Measurements from ENCODE around the gene MAD2L1.

MAD2L1 gene

GRCh38 chr4:120053911-120054310 is 12.7 kb downstream of the MAD2L1 start:
- Histone ChIP-seq H3K27me3 (ENCODE audit: insufficient read depth, low read depth) (no peaks in the 10 kb centered on the region), H3K4me2 (no peak overlapping the region), H3K4me3 (IDR thresholded peaks at IDR 0.05; ENCODE audit: insufficient read depth, low read depth, low read length) (no peak overlapping the region), H3K4me1 (ENCODE audit: low read depth, poor library complexity, severe bottlenecking) (peaks cover 3% of the 10 kb centered on the region), H3K9ac (no peak overlapping the region), H3K27ac (no peak overlapping the region), H2AFZ (ENCODE audit: low read depth) (no peak overlapping the region), H4K20me1 (ENCODE audit: insufficient read depth) (no peaks in the 10 kb centered on the region), H3K36me3 (ENCODE audit: insufficient read depth) (no peaks in the 10 kb centered on the region; the same call in 1 of the 2 replicates), H3K79me2 (ENCODE audit: insufficient read depth, low read depth) (no peaks in the 10 kb centered on the region)
- TF ChIP-seq, protein P1, sequence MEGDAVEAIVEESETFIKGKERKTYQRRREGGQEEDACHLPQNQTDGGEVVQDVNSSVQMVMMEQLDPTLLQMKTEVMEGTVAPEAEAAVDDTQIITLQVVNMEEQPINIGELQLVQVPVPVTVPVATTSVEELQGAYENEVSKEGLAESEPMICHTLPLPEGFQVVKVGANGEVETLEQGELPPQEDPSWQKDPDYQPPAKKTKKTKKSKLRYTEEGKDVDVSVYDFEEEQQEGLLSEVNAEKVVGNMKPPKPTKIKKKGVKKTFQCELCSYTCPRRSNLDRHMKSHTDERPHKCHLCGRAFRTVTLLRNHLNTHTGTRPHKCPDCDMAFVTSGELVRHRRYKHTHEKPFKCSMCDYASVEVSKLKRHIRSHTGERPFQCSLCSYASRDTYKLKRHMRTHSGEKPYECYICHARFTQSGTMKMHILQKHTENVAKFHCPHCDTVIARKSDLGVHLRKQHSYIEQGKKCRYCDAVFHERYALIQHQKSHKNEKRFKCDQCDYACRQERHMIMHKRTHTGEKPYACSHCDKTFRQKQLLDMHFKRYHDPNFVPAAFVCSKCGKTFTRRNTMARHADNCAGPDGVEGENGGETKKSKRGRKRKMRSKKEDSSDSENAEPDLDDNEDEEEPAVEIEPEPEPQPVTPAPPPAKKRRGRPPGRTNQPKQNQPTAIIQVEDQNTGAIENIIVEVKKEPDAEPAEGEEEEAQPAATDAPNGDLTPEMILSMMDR (conservative IDR thresholded peaks at IDR 0.05; ENCODE audit: low read depth, low read length): no peak

DNA sequence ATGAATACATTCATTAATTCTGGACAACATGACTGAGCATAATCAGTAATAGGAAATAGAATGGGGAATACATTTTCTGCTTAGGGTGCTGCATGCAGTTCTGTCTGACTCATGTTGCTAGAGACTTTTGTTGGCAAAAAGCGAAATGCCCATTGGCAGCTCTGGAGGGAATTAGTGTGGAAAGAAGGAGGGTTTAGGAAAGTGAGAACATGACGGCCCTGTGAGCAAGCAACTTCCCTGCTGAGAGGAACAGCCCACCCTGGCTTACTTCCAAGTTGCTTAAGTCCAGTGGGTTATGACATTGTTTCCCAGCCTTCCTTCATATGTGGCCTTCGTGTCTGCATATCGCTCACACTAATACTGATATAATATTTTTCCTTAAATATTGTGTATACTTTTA is 13.8 kb downstream of the MAD2L1 start:
- Histone ChIP-seq H3K9ac (no peak overlapping the region), H3K79me2 (ENCODE audit: insufficient read depth, low read depth) (no peaks in the 10 kb centered on the region), H2AFZ (ENCODE audit: low read depth) (no peak overlapping the region), H3K4me3 (IDR thresholded peaks at IDR 0.05; ENCODE audit: insufficient read depth, low read depth, low read length) (no peak overlapping the region), H3K36me3 (ENCODE audit: insufficient read depth) (no peaks in the 10 kb centered on the region), H3K27me3 (ENCODE audit: insufficient read depth, low read depth) (no peaks in the 10 kb centered on the region), H3K4me1 (ENCODE audit: low read depth, poor library complexity, severe bottlenecking) (peaks cover 3% of the 10 kb centered on the region), H3K27ac (no peak overlapping the region), H3K4me2 (no peak overlapping the region), H4K20me1 (ENCODE audit: insufficient read depth) (no peaks in the 10 kb centered on the region)
- TF ChIP-seq, protein P1 (conservative IDR thresholded peaks at IDR 0.05; ENCODE audit: low read depth, low read length): no peak

DNA sequence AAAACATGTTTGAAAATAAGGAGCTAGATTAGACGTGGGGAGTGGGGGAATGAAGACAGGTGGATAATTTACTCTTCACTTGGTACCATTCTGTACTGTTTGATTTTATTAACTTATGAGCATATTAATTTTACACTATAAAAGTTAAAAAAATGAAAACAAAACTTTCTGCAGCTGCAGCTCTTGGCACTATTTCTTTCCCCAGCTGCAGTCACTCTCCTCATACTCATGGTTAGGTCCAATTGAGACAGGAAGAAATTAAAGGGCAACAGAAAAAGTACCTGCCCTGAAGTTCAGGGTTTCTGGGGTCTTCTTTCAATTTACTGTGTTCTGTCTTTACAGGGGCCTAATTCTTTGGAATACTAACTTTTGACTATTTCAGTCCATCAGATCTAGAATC is 15.4 kb downstream of the MAD2L1 start:
- Histone ChIP-seq H3K36me3 (ENCODE audit: insufficient read depth) (no peaks in the 10 kb centered on the region), H4K20me1 (ENCODE audit: insufficient read depth) (no peaks in the 10 kb centered on the region), H3K4me1 (ENCODE audit: low read depth, poor library complexity, severe bottlenecking) (peaks cover 3% of the 10 kb centered on the region), H3K27me3 (ENCODE audit: insufficient read depth, low read depth) (no peaks in the 10 kb centered on the region), H3K27ac (no peak overlapping the region), H3K9ac (no peak overlapping the region), H3K4me3 (IDR thresholded peaks at IDR 0.05; ENCODE audit: insufficient read depth, low read depth, low read length) (no peak overlapping the region), H3K4me2 (no peak overlapping the region), H2AFZ (ENCODE audit: low read depth) (no peak overlapping the region), H3K79me2 (ENCODE audit: insufficient read depth, low read depth) (no peaks in the 10 kb centered on the region)
- TF ChIP-seq, protein P1 (conservative IDR thresholded peaks at IDR 0.05; ENCODE audit: low read depth, low read length): no peak

- H3K9ac ChIP-seq: no peak overlapping the region
- no peaks in the 10 kb centered on the region for H3K36me3 ChIP-seq (ENCODE audit: insufficient read depth)
- H3K4me3 ChIP-seq (IDR thresholded peaks at IDR 0.05; ENCODE audit: insufficient read depth, low read depth, low read length): no peak overlapping the region
- no peaks in the 10 kb centered on the region for H3K27me3 ChIP-seq (ENCODE audit: insufficient read depth, low read depth)
- peaks cover 3% of the 10 kb centered on the region for H3K4me1 ChIP-seq (ENCODE audit: low read depth, poor library complexity, severe bottlenecking)
- no peak overlapping the region for H3K27ac ChIP-seq
- H3K4me2 ChIP-seq: no peak overlapping the region
- H3K79me2 ChIP-seq (ENCODE audit: insufficient read depth, low read depth): no peaks in the 10 kb centered on the region
- no peaks in the 10 kb centered on the region for H4K20me1 ChIP-seq (ENCODE audit: insufficient read depth)
- TF ChIP-seq, protein P1 (conservative IDR thresholded peaks at IDR 0.05; ENCODE audit: low read depth, low read length): peak; percentile 89
- no peak overlapping the region for H2AFZ ChIP-seq (ENCODE audit: low read depth)
Measured at GRCh38 chr4:120049732-120050494, 16.7 kb downstream of the MAD2L1 start.
